ENCODE results near the gene WNT3A. TPM values are rescaled to one million over a fixed set of nuclear protein-coding genes. Genes with fewer than 3 reads are reported as not detected.

WNT3A gene
- polyA plus RNA-seq, 1 donor: not detected

GRCh38 chr1:228058172-228058948 is 51.6 kb downstream of the WNT3A start:
- no peak for DNase-seq

DNA sequence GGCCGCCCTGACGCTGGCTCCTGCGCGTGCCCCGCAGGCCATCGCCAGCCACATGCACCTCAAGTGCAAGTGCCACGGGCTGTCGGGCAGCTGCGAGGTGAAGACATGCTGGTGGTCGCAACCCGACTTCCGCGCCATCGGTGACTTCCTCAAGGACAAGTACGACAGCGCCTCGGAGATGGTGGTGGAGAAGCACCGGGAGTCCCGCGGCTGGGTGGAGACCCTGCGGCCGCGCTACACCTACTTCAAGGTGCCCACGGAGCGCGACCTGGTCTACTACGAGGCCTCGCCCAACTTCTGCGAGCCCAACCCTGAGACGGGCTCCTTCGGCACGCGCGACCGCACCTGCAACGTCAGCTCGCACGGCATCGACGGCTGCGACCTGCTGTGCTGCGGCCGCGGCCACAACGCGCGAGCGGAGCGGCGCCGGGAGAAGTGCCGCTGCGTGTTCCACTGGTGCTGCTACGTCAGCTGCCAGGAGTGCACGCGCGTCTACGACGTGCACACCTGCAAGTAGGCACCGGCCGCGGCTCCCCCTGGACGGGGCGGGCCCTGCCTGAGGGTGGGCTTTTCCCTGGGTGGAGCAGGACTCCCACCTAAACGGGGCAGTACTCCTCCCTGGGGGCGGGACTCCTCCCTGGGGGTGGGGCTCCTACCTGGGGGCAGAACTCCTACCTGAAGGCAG is 52.3 kb downstream of the WNT3A start:
- DNase-seq: no peak

GRCh38 chr1:228059634-228060457 is 53.0 kb downstream of the WNT3A start:
- no peak for DNase-seq

DNA sequence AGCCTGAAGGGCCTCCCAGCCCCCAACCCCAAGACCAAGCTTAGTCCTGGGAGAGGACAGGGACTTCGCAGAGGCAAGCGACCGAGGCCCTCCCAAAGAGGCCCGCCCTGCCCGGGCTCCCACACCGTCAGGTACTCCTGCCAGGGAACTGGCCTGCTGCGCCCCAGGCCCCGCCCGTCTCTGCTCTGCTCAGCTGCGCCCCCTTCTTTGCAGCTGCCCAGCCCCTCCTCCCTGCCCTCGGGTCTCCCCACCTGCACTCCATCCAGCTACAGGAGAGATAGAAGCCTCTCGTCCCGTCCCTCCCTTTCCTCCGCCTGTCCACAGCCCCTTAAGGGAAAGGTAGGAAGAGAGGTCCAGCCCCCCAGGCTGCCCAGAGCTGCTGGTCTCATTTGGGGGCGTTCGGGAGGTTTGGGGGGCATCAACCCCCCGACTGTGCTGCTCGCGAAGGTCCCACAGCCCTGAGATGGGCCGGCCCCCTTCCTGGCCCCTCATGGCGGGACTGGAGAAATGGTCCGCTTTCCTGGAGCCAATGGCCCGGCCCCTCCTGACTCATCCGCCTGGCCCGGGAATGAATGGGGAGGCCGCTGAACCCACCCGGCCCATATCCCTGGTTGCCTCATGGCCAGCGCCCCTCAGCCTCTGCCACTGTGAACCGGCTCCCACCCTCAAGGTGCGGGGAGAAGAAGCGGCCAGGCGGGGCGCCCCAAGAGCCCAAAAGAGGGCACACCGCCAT is 53.8 kb downstream of the WNT3A start:
- no peak for DNase-seq

- no peak for DNase-seq
These were observed 54.8 kb downstream of the WNT3A start for GRCh38 chr1:228061411-228062084.

DNA sequence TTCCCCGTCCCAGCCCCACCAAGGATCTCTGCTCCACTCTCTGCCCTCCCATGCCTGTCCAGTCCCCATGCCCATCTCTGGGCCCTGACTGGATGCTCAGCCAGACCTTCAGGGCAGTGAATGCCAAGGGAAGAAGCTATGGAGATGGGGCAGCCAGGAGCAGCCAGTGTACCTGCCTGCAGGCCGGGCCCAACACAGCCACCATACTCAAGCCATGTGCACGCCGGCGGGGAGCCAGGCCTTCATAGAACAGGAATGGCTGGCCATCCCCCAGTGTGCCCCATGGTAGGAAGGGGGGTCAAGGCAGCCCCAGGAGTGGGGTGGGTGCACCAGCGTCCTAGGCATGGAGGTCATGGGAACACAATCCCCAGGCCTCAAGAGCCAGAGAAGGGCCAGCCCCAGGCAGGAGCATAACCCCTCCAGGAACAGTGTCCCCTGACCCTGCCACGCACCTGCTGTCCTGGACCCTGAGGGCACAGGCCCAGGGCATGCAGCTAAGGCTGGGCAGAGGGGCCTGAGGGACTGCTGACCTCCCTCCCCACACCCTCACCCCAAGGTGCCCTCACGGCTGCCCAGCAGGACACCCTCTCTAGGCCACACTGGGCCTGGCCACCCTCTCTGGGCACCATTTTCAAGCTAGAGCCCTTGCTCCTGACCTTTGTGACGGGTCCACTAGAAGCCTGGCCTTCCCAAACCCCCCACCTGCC is 55.4 kb downstream of the WNT3A start:
- no peak for DNase-seq

GRCh38 chr1:228062812-228063211 is 56.0 kb downstream of the WNT3A start:
- no peak for DNase-seq

DNA sequence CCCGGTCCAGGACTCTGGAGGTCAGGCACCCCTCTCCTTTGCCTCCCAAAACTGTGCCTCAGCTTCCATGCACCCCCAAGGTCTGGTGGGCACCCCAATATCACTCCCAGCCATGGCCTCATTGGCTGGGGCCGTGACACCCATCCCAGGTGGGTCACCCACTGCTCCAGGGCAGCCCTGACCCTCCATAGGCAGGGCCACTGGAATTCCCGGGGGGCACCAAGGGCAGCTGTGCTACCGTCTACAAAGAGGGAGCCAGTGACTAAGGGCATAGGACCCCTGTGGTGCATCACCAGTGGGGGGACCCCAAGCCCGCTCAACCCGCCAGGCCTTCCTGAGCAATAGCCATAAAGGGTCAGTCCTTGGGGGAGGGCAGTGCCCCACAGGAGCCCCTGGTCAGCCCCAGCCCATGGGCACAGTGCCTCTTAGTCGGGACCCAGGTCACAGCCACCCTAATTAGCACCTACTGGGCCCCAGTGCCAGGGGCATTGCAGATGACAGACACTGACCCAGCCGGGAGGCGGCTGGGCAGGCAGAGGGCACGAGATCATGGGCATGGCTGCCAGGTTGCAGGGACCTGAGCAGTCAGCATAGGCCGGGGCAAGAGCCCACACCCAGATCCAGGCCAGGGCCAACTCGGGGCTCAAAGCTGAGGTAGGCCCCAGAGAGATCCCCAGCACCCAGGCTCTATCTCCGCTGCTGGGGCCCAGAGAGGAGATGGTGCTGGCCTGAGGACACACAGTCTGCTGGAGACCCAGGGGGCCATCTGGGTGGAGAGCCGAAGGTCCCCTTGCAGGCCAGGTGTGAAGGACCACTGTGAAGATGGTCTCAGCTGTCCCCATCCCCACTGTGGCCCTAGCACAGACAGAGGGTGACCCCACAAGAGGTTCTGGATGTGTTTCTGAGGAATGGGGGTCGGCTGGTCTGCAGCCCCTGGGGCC is 56.7 kb downstream of the WNT3A start:
- no peak for DNase-seq

DNA sequence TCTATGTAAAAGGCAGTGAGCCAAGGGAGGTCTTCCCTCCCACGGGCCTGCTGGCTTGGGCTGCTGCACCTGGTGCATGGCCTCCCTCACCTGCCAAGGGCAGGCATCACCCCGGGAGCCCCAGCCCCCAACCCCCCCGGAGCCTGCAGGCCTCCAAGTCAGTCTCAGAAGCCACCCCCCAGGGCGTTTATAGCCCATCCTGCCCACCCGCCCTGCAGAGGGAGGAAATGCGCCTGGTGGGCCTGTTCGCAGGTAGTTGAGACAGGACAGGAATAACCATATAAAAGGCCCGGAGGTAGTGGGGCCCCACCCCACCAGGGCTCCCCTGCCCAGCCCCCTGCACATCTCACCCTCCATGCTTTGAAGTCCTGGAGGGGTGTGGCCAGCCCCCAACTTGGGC is 57.5 kb downstream of the WNT3A start:
- no peak for DNase-seq

- DNase-seq: no peak
These were observed 58.1 kb downstream of the WNT3A start for GRCh38 chr1:228064741-228065542.

- DNase-seq: no peak
These were observed 58.9 kb downstream of the WNT3A start for GRCh38 chr1:228065543-228066347.

- no peak for DNase-seq
These were observed 59.6 kb downstream of the WNT3A start for GRCh38 chr1:228066416-228066815.

DNA sequence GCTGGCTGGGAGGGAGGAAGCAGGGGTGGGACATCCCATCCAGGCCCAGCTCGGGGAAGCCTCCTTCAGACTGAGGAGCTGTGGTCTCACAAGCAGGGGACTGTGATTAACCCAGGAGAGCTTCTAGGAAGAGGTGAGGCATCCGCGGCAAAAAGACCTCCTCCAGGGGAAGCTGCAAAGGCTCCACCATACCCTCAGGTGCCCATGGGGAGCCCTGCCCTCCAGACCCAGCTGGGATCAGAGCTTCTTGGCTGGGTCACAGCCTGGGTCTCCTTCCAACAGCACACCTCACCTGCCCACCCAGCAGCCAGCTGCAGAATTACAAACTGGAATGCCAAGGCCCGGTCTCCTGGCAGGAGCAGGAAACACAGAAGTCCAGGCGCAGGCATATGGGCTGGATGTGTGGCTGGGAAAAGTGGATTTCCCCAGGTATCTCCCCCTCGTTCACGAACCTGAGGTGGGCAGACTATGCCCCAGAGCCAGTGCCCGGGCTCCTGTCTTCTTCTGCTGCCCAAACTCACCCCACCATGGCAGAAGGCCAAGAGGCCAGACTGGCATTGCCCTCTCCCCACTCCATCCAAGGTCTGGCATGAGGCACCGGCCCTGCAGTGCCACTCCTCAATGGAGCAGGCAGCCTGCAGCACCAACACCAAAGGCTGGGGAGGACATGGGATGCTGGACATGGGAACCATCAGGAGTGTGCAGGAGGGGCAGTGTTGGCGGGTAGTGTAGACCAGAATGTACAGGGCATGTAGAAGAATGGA is 60.3 kb downstream of the WNT3A start:
- DNase-seq: no peak

GRCh38 chr1:228068359-228068758 is 61.6 kb downstream of the WNT3A start:
- DNase-seq: no peak

- no peak for DNase-seq
These were observed 63.4 kb downstream of the WNT3A start for GRCh38 chr1:228070173-228070572.

DNA sequence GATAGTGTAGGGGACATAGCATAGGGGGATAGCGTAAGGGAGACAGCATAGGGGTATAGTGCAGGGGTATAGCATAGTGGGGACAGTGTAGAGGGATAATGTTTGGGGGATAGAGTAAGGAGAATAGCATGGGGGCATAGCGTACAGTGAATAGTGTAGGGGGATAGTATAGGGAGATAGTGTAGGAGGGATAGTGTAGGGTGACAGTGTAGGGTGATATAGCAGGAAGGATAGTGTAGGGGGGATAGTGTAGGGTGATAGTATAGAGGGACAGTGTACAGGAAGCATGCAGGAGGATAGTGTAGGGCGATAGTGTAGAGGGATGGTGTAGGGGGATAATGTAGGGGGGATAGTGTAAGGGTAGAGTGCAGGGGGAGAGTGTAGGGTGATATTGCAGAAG is 64.1 kb downstream of the WNT3A start:
- DNase-seq: no peak

- no peak for DNase-seq
These were observed 65.2 kb downstream of the WNT3A start for GRCh38 chr1:228071839-228072657.

All from hindlimb muscle (tissue), 1 donor.